Left cardiac atrium (tissue), 4 donors: ENCODE data around the gene ST6GALNAC1. TPM values are rescaled to one million over a fixed set of nuclear protein-coding genes. Genes with fewer than 3 reads are reported as not detected.
A peak's percentile ranks its signal among the peaks of the same experiment; 100 is the strongest.

Experiments
- ATAC-seq, 2 donors: fragments of 200-7000 bp; cut with Tn5 transposase; one replicate each; pipeline ENCODE4 v1.9.1; 2020; ENCODE audit warnings: mild to moderate bottlenecking in 2 of 2, moderate library complexity in 2 of 2
- DNase-seq: peaks from one replicate; pipeline ENCODE4 v3.0.0-alpha.2; 2020
- intact Hi-C, 2 donors: fragments of 100-400 bp; cut with DNase I; formaldehyde crosslinking; loops; one replicate each; pipeline versions ENCODE4 v1.14.1 to v1.15.1; 2022 to 2023
- total RNA-seq, 2 donors: library from RNA; stranded (reverse); fragmentation: NEBNext Ultra II Directional; extraction: Animal tissue kit (Norgen Biotek cat#: 25700); gene quantifications; one replicate each; pipeline ENCODE4 v1.2.1, GENCODE V29; 2021
- donor health status: DM: no; HTN: yes; CAD: no.
- donor health status: DM: no; HTN: yes; CAD: no; lungs with severe emphysema.
- donor health status: DM: yes; HTN: yes; CAD: no.
- donor health status: Dilated cardiomyopathy.

The ST6GALNAC1 gene
- total RNA-seq, 2 donors from 2014 or later: 2.4 TPM

- no peak for ATAC-seq
- intact Hi-C loops: no loop called here
- DNase-seq: no peak
Observed at GRCh38 chr17:76679239-76679638, 35.7 kb upstream of the ST6GALNAC1 start.

GRCh38 chr17:76678330-76678729 is 34.8 kb upstream of the ST6GALNAC1 start:
- DNase-seq: no peak
- intact Hi-C loops: no loop called here
- ATAC-seq: no peak

GRCh38 chr17:76677406-76677805 is 33.8 kb upstream of the ST6GALNAC1 start:
- intact Hi-C loops: no loop called here
- no peak for ATAC-seq
- DNase-seq: no peak

- DNase-seq: no peak
- intact Hi-C loops: no loop called here
- no peak for ATAC-seq
Observed at GRCh38 chr17:76676629-76677028, 33.1 kb upstream of the ST6GALNAC1 start.

- intact Hi-C loops: no loop called here
- no peak for ATAC-seq
- DNase-seq: no peak
Observed at GRCh38 chr17:76675648-76676047, 32.1 kb upstream of the ST6GALNAC1 start.

- intact Hi-C loops: no loop called here
- DNase-seq: no peak
- ATAC-seq: no peak
Observed at GRCh38 chr17:76674600-76674999, 31.0 kb upstream of the ST6GALNAC1 start.

- intact Hi-C loops: no loop called here
- ATAC-seq: no peak
Observed at GRCh38 chr17:76673729-76674128, 30.2 kb upstream of the ST6GALNAC1 start.

GRCh38 chr17:76672892-76673291 is 29.3 kb upstream of the ST6GALNAC1 start:
- intact Hi-C loops: no loop called here
- no peak for DNase-seq
- no peak for ATAC-seq

More at GRCh38 chr17:76673729-76674128, 30.2 kb upstream of the ST6GALNAC1 start:
- no peak for DNase-seq

GRCh38 chr17:76672270-76672851 is 28.8 kb upstream of the ST6GALNAC1 start:
- intact Hi-C loops: no loop called here
- DNase-seq (no peak), ATAC-seq (no peak)

- intact Hi-C loops: no loop called here
- ATAC-seq: peak; percentile 0 to 1
- DNase-seq: no peak
Observed at GRCh38 chr17:76671912-76672262, 28.3 kb upstream of the ST6GALNAC1 start.

GRCh38 chr17:76671123-76671911 is 27.8 kb upstream of the ST6GALNAC1 start:
- DNase-seq: peak; percentile 100
- peak; percentile 99 for ATAC-seq
- intact Hi-C loops: no loop called here

- ATAC-seq: no peak
- no peak for DNase-seq
- intact Hi-C loops: no loop called here
Observed at GRCh38 chr17:76670718-76671122, 27.2 kb upstream of the ST6GALNAC1 start.

- no peak for DNase-seq
- ATAC-seq: no peak
- intact Hi-C loops: no loop called here
Observed at GRCh38 chr17:76670020-76670717, 26.6 kb upstream of the ST6GALNAC1 start.

GRCh38 chr17:76667786-76668453 is 24.4 kb upstream of the ST6GALNAC1 start:
- DNase-seq (no peak), ATAC-seq (no peak)
- intact Hi-C loops: no loop called here

GRCh38 chr17:76667491-76667755 is 23.9 kb upstream of the ST6GALNAC1 start:
- ATAC-seq (no peak), DNase-seq (no peak)
- intact Hi-C loops: no loop called here

GRCh38 chr17:76660656-76661042 is 17.1 kb upstream of the ST6GALNAC1 start:
- no peak for ATAC-seq
- DNase-seq: no peak
- intact Hi-C loops: no loop called here

- no peak for DNase-seq
- intact Hi-C loops: no loop called here
- peak; percentile 79 to 86 for ATAC-seq
Observed at GRCh38 chr17:76659928-76660655, 16.5 kb upstream of the ST6GALNAC1 start.

GRCh38 chr17:76658242-76658662 is 14.7 kb upstream of the ST6GALNAC1 start:
- intact Hi-C loops: no loop called here
- DNase-seq (no peak), ATAC-seq (no peak)

- intact Hi-C loops: no loop called here
- ATAC-seq (no peak), DNase-seq (no peak)
Observed at GRCh38 chr17:76657505-76658241, 14.1 kb upstream of the ST6GALNAC1 start.
